SU-DHL-6 (cell line): ENCODE measurements around the gene PRSS57.

ENCODE experiments used
- EZH2phosphoT487 ChIP-seq: fragments of 200-600 bp; sonication (generic), shearing (Covaris generic); conservative IDR thresholded peaks from 2 replicates; pipeline ENCODE4 v1.6.1; 2018; ENCODE audit warnings: mild to moderate bottlenecking, antibody characterized with exemption, low read length, moderate library complexity, mixed read lengths
- TF ChIP-seq, protein P1 (sequence below): fragments of 200-600 bp; sonication (generic); IDR thresholded peaks from one replicate; pipeline ENCODE4 v1.5.1; 2017; ENCODE audit warnings: antibody characterized with exemption, mild to moderate bottlenecking, low read length, moderate library complexity; ENCODE audit not compliant: insufficient read depth, poor library complexity, severe bottlenecking

DNA sequence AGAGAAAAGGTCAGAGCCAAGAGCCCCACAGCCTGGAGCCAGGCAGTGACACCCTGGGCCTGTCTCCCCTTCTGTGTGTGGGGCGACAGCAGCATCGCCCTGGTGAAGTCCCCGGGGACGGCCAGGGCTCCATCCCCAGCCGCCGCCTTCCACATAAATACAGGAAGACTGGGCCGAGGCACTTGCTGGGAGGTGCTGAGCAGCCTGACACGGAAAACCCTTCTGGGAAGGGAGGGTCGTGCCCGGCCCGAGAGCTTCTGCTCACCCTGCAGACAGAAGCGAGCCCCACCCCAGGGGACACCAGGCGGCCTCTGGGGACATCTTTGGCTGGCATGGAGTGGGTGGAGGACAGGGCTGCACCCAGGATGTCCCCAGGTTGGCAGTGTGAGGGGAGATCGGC, 50.5 kb downstream of the PRSS57 start:
- TF ChIP-seq, protein P1, sequence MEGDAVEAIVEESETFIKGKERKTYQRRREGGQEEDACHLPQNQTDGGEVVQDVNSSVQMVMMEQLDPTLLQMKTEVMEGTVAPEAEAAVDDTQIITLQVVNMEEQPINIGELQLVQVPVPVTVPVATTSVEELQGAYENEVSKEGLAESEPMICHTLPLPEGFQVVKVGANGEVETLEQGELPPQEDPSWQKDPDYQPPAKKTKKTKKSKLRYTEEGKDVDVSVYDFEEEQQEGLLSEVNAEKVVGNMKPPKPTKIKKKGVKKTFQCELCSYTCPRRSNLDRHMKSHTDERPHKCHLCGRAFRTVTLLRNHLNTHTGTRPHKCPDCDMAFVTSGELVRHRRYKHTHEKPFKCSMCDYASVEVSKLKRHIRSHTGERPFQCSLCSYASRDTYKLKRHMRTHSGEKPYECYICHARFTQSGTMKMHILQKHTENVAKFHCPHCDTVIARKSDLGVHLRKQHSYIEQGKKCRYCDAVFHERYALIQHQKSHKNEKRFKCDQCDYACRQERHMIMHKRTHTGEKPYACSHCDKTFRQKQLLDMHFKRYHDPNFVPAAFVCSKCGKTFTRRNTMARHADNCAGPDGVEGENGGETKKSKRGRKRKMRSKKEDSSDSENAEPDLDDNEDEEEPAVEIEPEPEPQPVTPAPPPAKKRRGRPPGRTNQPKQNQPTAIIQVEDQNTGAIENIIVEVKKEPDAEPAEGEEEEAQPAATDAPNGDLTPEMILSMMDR, result no peak
- TF ChIP-seq EZH2phosphoT487, result no peak
